Smooth muscle cell of the coronary artery (primary cell): ENCODE measurements around the gene FHIP1A. TPM values are rescaled to one million over a fixed set of nuclear protein-coding genes. Genes with fewer than 3 reads are reported as not detected.

Source experiments
- total RNA-seq: library from RNA; depleted of rRNA; stranded (reverse); fragments of >200 nt; gene quantifications from 2 replicates; pipeline ENCODE4 v1.2.3, GENCODE V29; 2014; ENCODE audit warnings: low replicate concordance

FHIP1A gene
- under 0.01 and 0.12 TPM in 2 replicates for total RNA-seq

DNA sequence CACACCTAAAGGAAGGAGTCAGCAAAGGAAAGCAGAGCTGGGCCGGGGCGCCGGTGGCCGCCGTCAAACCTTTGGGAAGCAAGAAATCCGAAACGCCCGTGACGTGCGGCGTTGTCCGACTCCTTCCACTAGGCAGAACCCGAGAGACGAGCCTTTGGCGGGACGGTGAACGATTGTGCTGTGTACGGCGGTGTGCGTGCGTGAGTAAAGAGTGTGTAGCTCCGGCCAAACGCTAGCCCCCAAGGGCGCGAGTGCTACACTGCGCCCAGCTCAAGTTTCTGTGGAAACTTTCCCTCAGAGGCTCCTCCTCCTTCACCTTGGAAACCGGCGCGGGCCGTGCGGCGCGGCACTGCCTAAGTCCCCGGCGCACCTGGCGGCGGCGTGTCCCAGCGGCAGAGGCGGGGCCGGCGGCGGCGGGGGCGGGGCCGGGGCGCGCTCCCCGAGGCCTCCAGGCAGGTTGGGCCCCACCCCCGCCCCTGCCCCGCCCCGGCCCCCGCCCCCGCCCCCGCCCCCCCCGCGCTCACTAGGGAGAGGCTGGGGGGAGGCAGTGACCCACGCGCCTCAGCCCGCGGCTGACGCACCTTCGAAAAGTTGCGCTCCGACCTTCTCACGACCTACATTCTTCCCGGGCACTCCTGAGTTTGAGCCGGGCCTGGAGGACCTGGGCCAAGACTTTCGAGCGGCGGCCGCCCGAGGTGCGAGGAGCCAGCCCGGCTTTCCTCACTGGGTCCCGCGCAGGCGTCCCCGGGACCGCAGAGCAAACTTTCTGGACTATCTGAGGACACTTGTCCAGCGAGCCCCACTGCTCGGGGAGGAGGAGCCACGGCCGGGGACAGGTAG lies at the start of gene FHIP1A:
FHIP1A (plus strand) TSS at position 547 of the 840 bp plus-strand sequence. CDS start 157,084 bp downstream, outside the sequence.

Other genes with a start within 250 kb of the FHIP1A start
- gene PRSS48, start 132.0 kb upstream of the FHIP1A start, total RNA-seq: not detected in 2 replicates
- 13.0 and 13.2 TPM in 2 replicates for gene SH3D19, start 83.6 kb upstream of the FHIP1A start, total RNA-seq